ENCODE data around the gene AFAP1.

Gene AFAP1

GRCh38 chr4:7787067-7787466, 152.6 kb downstream of the AFAP1 start:
- Histone ChIP-seq H3K4me1 (ENCODE audit: insufficient read depth, insufficient read length) (peaks cover 8% of the 10 kb centered on the region), H3K9ac (ENCODE audit: insufficient read length, low read depth) (no peak overlapping the region), H3K36me3 (ENCODE audit: insufficient read depth, insufficient read length, low read length) (peaks cover 57% of the 10 kb centered on the region), H3K27me3 (ENCODE audit: insufficient read depth, insufficient read length) (no peaks in the 10 kb centered on the region), H3K4me3 (ENCODE audit: insufficient read length, low read depth) (no peak overlapping the region), H3K9me3 (ENCODE audit: insufficient read depth, low read length) (no peaks in the 10 kb centered on the region)
- TF ChIP-seq ZNF274 (IDR thresholded peaks at IDR 0.05; ENCODE audit: low read depth, low read length) (no peak), YY1 (IDR thresholded peaks at IDR 0.05; ENCODE audit: insufficient read depth, insufficient read length) (no peak), SUZ12 (IDR thresholded peaks at IDR 0.05; ENCODE audit: extremely low read depth, insufficient read depth, insufficient read length) (no peak)
- DNase-seq (ENCODE audit: low read depth, low spot score), result no peak

GRCh38 chr4:7786517-7786916, 153.1 kb downstream of the AFAP1 start:
- H3K27me3 ChIP-seq (ENCODE audit: insufficient read depth, insufficient read length), result no peaks in the 10 kb centered on the region
- H3K36me3 ChIP-seq (ENCODE audit: insufficient read depth, insufficient read length, low read length), result peaks cover 59% of the 10 kb centered on the region
- DNase-seq (ENCODE audit: low read depth, low spot score), result no peak
- TF ChIP-seq YY1 (IDR thresholded peaks at IDR 0.05; ENCODE audit: insufficient read depth, insufficient read length) (no peak), SUZ12 (IDR thresholded peaks at IDR 0.05; ENCODE audit: extremely low read depth, insufficient read depth, insufficient read length) (no peak)
- H3K4me3 ChIP-seq (ENCODE audit: insufficient read length, low read depth), result no peak overlapping the region
- H3K4me1 ChIP-seq (ENCODE audit: insufficient read depth, insufficient read length), result peaks cover 8% of the 10 kb centered on the region
- H3K9me3 ChIP-seq (ENCODE audit: insufficient read depth, low read length), result no peaks in the 10 kb centered on the region
- H3K9ac ChIP-seq (ENCODE audit: insufficient read length, low read depth), result no peak overlapping the region

- Histone ChIP-seq H3K9me3 (ENCODE audit: insufficient read depth, low read length) (no peaks in the 10 kb centered on the region), H3K4me1 (ENCODE audit: insufficient read depth, insufficient read length) (peaks cover 8% of the 10 kb centered on the region), H3K9ac (ENCODE audit: insufficient read length, low read depth) (no peak overlapping the region), H3K36me3 (ENCODE audit: insufficient read depth, insufficient read length, low read length) (peaks cover 62% of the 10 kb centered on the region), H3K27me3 (ENCODE audit: insufficient read depth, insufficient read length) (no peaks in the 10 kb centered on the region), H3K4me3 (ENCODE audit: insufficient read length, low read depth) (no peak overlapping the region)
- DNase-seq (ENCODE audit: low read depth, low spot score), result no peak
- TF ChIP-seq SUZ12 (IDR thresholded peaks at IDR 0.05; ENCODE audit: extremely low read depth, insufficient read depth, insufficient read length) (no peak), ZNF274 (IDR thresholded peaks at IDR 0.05; ENCODE audit: low read depth, low read length) (no peak), YY1 (IDR thresholded peaks at IDR 0.05; ENCODE audit: insufficient read depth, insufficient read length) (no peak)
These were observed 153.6 kb downstream of the AFAP1 start for GRCh38 chr4:7786040-7786439.

GRCh38 chr4:7785017-7785416, 154.6 kb downstream of the AFAP1 start:
- Histone ChIP-seq H3K4me1 (ENCODE audit: insufficient read depth, insufficient read length) (peaks cover 8% of the 10 kb centered on the region), H3K9me3 (ENCODE audit: insufficient read depth, low read length) (no peaks in the 10 kb centered on the region), H3K4me3 (ENCODE audit: insufficient read length, low read depth) (no peak overlapping the region), H3K9ac (ENCODE audit: insufficient read length, low read depth) (no peak overlapping the region), H3K36me3 (ENCODE audit: insufficient read depth, insufficient read length, low read length) (peaks cover 64% of the 10 kb centered on the region), H3K27me3 (ENCODE audit: insufficient read depth, insufficient read length) (no peaks in the 10 kb centered on the region)
- DNase-seq (ENCODE audit: low read depth, low spot score), result no peak
- no peak for TF ChIP-seq ZNF274 (IDR thresholded peaks at IDR 0.05; ENCODE audit: low read depth, low read length)
- no peak for TF ChIP-seq YY1 (IDR thresholded peaks at IDR 0.05; ENCODE audit: insufficient read depth, insufficient read length)
- no peak for TF ChIP-seq SUZ12 (IDR thresholded peaks at IDR 0.05; ENCODE audit: extremely low read depth, insufficient read depth, insufficient read length)

- no peak overlapping the region for H3K9ac ChIP-seq (ENCODE audit: insufficient read length, low read depth)
- DNase-seq (ENCODE audit: low read depth, low spot score), result no peak
- H3K4me1 ChIP-seq (ENCODE audit: insufficient read depth, insufficient read length), result peaks cover 8% of the 10 kb centered on the region
- TF ChIP-seq SUZ12 (IDR thresholded peaks at IDR 0.05; ENCODE audit: extremely low read depth, insufficient read depth, insufficient read length) (no peak), ZNF274 (IDR thresholded peaks at IDR 0.05; ENCODE audit: low read depth, low read length) (no peak)
- H3K4me3 ChIP-seq (ENCODE audit: insufficient read length, low read depth), result no peak overlapping the region
- no peaks in the 10 kb centered on the region for H3K9me3 ChIP-seq (ENCODE audit: insufficient read depth, low read length)
- no peaks in the 10 kb centered on the region for H3K27me3 ChIP-seq (ENCODE audit: insufficient read depth, insufficient read length)
- peaks cover 68% of the 10 kb centered on the region for H3K36me3 ChIP-seq (ENCODE audit: insufficient read depth, insufficient read length, low read length)
These were observed 155.4 kb downstream of the AFAP1 start for GRCh38 chr4:7784131-7784870.

GRCh38 chr4:7783541-7783940, 156.1 kb downstream of the AFAP1 start:
- no peak for TF ChIP-seq YY1 (IDR thresholded peaks at IDR 0.05; ENCODE audit: insufficient read depth, insufficient read length)
- TF ChIP-seq ZNF274 (IDR thresholded peaks at IDR 0.05; ENCODE audit: low read depth, low read length), result no peak
- TF ChIP-seq SUZ12 (IDR thresholded peaks at IDR 0.05; ENCODE audit: extremely low read depth, insufficient read depth, insufficient read length), result no peak
- H3K27me3 ChIP-seq (ENCODE audit: insufficient read depth, insufficient read length), result no peaks in the 10 kb centered on the region
- H3K9me3 ChIP-seq (ENCODE audit: insufficient read depth, low read length), result no peaks in the 10 kb centered on the region
- DNase-seq (ENCODE audit: low read depth, low spot score), result no peak
- no peak overlapping the region for H3K9ac ChIP-seq (ENCODE audit: insufficient read length, low read depth)
- H3K4me1 ChIP-seq (ENCODE audit: insufficient read depth, insufficient read length), result peaks cover 4% of the 10 kb centered on the region
- no peak overlapping the region for H3K4me3 ChIP-seq (ENCODE audit: insufficient read length, low read depth)
- H3K36me3 ChIP-seq (ENCODE audit: insufficient read depth, insufficient read length, low read length), result peaks cover 71% of the 10 kb centered on the region

GRCh38 chr4:7782783-7783182, 156.9 kb downstream of the AFAP1 start:
- H3K27me3 ChIP-seq (ENCODE audit: insufficient read depth, insufficient read length), result no peaks in the 10 kb centered on the region
- H3K9me3 ChIP-seq (ENCODE audit: insufficient read depth, low read length), result no peaks in the 10 kb centered on the region
- H3K4me3 ChIP-seq (ENCODE audit: insufficient read length, low read depth), result no peak overlapping the region
- H3K9ac ChIP-seq (ENCODE audit: insufficient read length, low read depth), result no peak overlapping the region
- no peak for TF ChIP-seq SUZ12 (IDR thresholded peaks at IDR 0.05; ENCODE audit: extremely low read depth, insufficient read depth, insufficient read length)
- TF ChIP-seq ZNF274 (IDR thresholded peaks at IDR 0.05; ENCODE audit: low read depth, low read length), result no peak
- no peak for TF ChIP-seq YY1 (IDR thresholded peaks at IDR 0.05; ENCODE audit: insufficient read depth, insufficient read length)
- no peaks in the 10 kb centered on the region for H3K4me1 ChIP-seq (ENCODE audit: insufficient read depth, insufficient read length)
- no peak for DNase-seq (ENCODE audit: low read depth, low spot score)
- peaks cover 79% of the 10 kb centered on the region for H3K36me3 ChIP-seq (ENCODE audit: insufficient read depth, insufficient read length, low read length)
